ENCODE data around the gene DENND2D.

DENND2D gene

DNA sequence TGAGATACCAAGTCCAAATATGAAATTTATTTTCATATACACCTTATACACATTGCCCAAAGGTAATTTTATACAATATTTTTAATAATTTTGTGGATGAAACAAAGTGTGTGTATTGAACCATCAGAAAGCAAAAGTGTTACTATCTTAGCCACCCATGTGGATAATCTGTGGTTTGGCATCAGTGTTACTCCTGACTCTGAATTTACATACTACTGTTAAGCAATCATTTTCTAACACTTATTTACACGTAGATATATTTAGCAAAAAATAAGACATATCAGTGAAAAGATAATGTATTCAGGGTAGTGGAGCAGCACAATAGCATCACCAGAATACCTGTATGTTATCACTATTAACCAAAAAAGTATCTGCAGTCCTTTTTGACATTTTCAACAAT is 23.8 kb downstream of the DENND2D start:
- DNase-seq (ENCODE audit: low read depth) = no peak
- TF ChIP-seq, protein P1, sequence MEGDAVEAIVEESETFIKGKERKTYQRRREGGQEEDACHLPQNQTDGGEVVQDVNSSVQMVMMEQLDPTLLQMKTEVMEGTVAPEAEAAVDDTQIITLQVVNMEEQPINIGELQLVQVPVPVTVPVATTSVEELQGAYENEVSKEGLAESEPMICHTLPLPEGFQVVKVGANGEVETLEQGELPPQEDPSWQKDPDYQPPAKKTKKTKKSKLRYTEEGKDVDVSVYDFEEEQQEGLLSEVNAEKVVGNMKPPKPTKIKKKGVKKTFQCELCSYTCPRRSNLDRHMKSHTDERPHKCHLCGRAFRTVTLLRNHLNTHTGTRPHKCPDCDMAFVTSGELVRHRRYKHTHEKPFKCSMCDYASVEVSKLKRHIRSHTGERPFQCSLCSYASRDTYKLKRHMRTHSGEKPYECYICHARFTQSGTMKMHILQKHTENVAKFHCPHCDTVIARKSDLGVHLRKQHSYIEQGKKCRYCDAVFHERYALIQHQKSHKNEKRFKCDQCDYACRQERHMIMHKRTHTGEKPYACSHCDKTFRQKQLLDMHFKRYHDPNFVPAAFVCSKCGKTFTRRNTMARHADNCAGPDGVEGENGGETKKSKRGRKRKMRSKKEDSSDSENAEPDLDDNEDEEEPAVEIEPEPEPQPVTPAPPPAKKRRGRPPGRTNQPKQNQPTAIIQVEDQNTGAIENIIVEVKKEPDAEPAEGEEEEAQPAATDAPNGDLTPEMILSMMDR (IDR thresholded peaks at IDR 0.05; ENCODE audit: control insufficient read depth, extremely low read depth, insufficient read depth) = no peak
- H3K4me3 ChIP-seq (ENCODE audit: low read depth, low read length) = no peak overlapping the region

GRCh38 chr1:111175349-111175748 is 25.1 kb downstream of the DENND2D start:
- H3K4me3 ChIP-seq (ENCODE audit: low read depth, low read length) = no peak overlapping the region
- DNase-seq (ENCODE audit: low read depth) = no peak
- TF ChIP-seq, protein P1 (IDR thresholded peaks at IDR 0.05; ENCODE audit: control insufficient read depth, extremely low read depth, insufficient read depth) = no peak

- TF ChIP-seq, protein P1 (IDR thresholded peaks at IDR 0.05; ENCODE audit: control insufficient read depth, extremely low read depth, insufficient read depth) = no peak
- no peak overlapping the region for H3K4me3 ChIP-seq (ENCODE audit: low read depth, low read length)
- DNase-seq (ENCODE audit: low read depth) = no peak
These were observed 26.4 kb downstream of the DENND2D start for GRCh38 chr1:111174070-111174469.

DNA sequence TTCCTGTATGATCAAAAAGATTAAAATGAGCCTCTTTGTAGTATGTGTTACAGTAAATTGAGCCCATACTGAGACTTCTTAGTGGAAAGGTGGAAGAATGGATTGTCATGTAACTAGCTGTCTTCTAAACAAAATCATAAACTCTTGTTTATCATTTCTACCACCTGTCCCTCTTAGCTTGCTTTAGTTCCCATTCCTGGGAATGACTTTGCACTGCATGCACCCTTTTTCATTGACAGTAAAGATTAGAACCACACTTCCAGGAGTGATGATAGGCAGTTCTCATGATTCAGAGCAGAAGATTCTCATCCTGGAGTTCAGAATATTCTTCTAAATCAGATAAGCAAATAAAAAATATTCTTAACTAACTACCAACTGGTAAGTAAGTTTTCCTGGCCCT is 28.0 kb downstream of the DENND2D start:
- no peak overlapping the region for H3K4me3 ChIP-seq (ENCODE audit: low read depth, low read length)
- no peak for DNase-seq (ENCODE audit: low read depth)
- TF ChIP-seq, protein P1 (IDR thresholded peaks at IDR 0.05; ENCODE audit: control insufficient read depth, extremely low read depth, insufficient read depth) = no peak

GRCh38 chr1:111164151-111164550 is 36.3 kb downstream of the DENND2D start:
- TF ChIP-seq, protein P1 (IDR thresholded peaks at IDR 0.05; ENCODE audit: control insufficient read depth, extremely low read depth, insufficient read depth) = no peak
- no peak for DNase-seq (ENCODE audit: low read depth)
- no peak overlapping the region for H3K4me3 ChIP-seq (ENCODE audit: low read depth, low read length)

DNA sequence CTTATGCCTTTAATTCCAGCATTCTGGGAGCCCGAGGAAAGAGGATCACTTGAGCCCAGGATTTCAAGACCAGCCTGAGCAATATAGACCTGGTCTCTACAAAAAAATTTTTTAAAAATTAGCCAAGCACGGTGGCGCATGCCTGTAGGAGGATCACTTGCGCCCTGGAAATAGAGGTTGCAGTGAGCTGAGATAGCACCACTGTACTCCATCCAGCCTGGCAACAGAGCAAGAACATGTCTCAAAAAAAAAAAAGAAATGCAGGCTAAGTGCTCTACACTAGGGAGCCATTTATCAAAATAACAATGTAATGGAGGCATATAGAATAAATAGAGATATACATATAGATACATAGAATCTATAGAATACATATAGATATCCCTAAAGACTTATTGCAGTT is 37.1 kb downstream of the DENND2D start:
- TF ChIP-seq, protein P1 (IDR thresholded peaks at IDR 0.05; ENCODE audit: control insufficient read depth, extremely low read depth, insufficient read depth) = no peak
- no peak for DNase-seq (ENCODE audit: low read depth)
- no peak overlapping the region for H3K4me3 ChIP-seq (ENCODE audit: low read depth, low read length)

DNA sequence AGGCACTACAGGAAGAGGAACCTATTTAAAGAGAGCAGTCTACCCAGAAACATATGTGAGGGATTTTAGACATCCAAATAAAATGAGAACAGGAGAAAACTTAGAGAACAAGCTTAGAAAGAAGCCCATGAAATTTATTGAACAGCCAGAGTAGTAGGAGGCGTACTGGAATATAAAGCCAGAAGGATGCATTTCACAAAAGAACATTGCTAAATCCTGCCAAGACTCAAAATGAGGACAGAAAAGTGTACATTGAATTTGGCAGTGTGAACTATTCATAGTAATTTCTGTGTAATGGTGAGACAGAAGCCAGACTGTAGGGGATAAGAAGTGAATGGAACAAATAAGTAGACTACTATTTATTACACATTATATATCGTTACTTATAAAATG is 38.0 kb downstream of the DENND2D start:
- H3K4me3 ChIP-seq (ENCODE audit: low read depth, low read length) = no peak overlapping the region
- no peak for DNase-seq (ENCODE audit: low read depth)
- TF ChIP-seq, protein P1 (IDR thresholded peaks at IDR 0.05; ENCODE audit: control insufficient read depth, extremely low read depth, insufficient read depth) = no peak

Data from LNCaP clone FGC (cell line).